ENCODE measurements around the gene ANKRD52.

The ANKRD52 gene

DNA sequence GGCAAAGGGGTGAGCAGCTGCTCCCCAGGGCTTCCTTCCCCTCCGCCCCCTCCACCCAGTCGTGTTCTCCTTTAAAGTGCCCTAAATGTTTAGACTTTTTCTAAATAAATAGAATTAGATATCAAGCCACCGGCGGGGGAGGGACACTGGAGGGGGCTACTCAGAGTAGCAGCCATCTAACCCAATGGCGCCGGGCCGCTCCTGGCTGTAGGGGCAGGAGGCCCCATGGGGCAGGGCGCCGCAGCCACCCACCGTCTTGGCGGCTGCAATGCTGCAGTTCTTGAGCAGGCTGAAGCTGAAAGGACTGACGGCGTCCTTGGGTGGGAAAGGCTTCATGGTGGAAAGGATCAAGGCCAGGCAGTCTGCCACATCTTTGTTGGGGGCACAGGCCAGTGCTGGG lies 15.2 kb downstream of the ANKRD52 start:
- TF ChIP-seq CTCF (IDR thresholded peaks at IDR 0.05; ENCODE audit: unreplicated experiment in 3 of 3): no peak
- Mint-ChIP-seq H3K27ac (no peak overlapping the region), H3K9me3 (no peaks in the 10 kb centered on the region), H3K36me3 (ENCODE audit: low read depth) (peaks cover 55% of the 10 kb centered on the region), H3K4me1 (no peaks in the 10 kb centered on the region), H3K27me3 (ENCODE audit: low read depth) (no peaks in the 10 kb centered on the region), H3K4me3 (no peak overlapping the region)

DNA sequence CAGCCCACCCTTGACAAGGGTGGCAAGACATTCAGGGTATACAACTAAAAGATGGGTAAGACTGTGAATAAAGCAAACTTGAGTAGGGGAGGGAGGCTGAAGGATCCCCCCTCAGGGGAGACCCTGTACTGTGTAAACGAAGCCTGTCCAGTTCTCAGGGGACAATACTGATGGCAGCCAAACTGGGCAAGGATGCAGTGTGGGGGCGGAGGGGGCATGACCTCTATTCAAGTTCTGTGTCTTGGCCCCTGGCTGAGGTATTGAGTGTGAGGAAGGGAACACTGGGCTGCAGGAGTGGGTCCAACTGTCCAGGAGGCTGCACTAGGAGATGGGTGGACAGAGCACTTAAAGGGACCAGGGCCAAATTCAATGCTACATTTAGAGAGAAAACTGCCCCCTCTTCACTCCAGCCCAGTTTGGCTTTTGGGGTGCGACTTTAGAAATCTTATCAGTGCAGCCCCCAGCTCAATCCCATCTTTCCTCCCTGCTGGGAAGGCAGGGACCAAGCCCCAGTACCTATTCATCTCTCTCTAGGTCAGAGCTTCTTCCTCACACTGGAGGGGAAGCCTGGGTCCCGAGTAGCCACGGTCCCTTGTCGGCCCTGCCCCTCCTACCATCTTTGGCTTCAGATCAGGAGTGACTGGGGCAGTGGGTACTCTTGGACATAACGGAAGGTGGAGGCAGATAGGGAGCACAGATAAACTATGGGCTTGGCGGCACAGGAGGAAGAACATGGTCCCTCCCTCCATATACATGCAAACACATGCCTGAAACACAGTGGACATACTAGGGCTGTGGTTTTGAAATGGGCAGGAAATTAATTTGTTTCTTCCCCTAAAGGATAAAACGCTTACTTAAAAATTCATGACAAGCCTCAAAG lies 16.5 kb downstream of the ANKRD52 start:
- no peaks in the 10 kb centered on the region for H3K4me1 Mint-ChIP-seq
- no peak overlapping the region for H3K27ac Mint-ChIP-seq

DNA sequence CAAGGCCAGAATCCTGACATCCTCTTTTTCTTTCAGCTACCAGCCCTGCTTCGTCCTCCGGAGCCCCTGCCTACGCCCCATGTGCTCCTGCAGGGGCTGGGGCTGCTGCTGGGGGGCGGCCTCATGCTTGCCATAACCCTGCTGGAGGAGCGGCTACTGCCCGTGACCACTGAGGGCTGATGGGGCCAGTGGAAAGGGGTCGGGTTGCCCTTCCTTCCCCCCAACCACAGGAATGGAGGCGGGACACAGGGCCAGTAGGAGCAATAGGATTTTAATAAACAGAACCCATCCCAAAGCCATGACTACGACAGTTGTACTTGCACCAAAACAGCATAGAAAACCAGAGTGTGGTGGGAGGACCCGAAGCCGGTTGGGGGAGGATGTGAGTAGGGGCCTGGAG lies 20.6 kb downstream of the ANKRD52 start:
- Mint-ChIP-seq H3K4me3 (no peak overlapping the region), H3K9me3 (no peaks in the 10 kb centered on the region), H3K36me3 (ENCODE audit: low read depth) (peaks cover 28% of the 10 kb centered on the region), H3K27ac (no peak overlapping the region), H3K27me3 (ENCODE audit: low read depth) (peaks cover 4% of the 10 kb centered on the region), H3K4me1 (no peaks in the 10 kb centered on the region)
- TF ChIP-seq CTCF (IDR thresholded peaks at IDR 0.05; ENCODE audit: unreplicated experiment in 3 of 3): no peak

More for the DNA sequence above, 16.5 kb downstream of the ANKRD52 start:
- no peak overlapping the region for H3K4me3 Mint-ChIP-seq
- H3K9me3 Mint-ChIP-seq: no peaks in the 10 kb centered on the region
- peaks cover 48% of the 10 kb centered on the region for H3K36me3 Mint-ChIP-seq (ENCODE audit: low read depth)
- TF ChIP-seq CTCF (IDR thresholded peaks at IDR 0.05; ENCODE audit: unreplicated experiment in 3 of 3): no peak
- H3K27me3 Mint-ChIP-seq (ENCODE audit: low read depth): no peaks in the 10 kb centered on the region

- Mint-ChIP-seq H3K4me1 (no peaks in the 10 kb centered on the region), H3K36me3 (ENCODE audit: low read depth) (peaks cover 22% of the 10 kb centered on the region), H3K27ac (no peak overlapping the region), H3K27me3 (ENCODE audit: low read depth) (peaks cover 4% of the 10 kb centered on the region), H3K9me3 (no peaks in the 10 kb centered on the region), H3K4me3 (no peak overlapping the region)
- TF ChIP-seq CTCF (IDR thresholded peaks at IDR 0.05; ENCODE audit: unreplicated experiment in 3 of 3): no peak
These were observed 21.2 kb downstream of the ANKRD52 start for GRCh38 chr12:56236985-56237384.

DNA sequence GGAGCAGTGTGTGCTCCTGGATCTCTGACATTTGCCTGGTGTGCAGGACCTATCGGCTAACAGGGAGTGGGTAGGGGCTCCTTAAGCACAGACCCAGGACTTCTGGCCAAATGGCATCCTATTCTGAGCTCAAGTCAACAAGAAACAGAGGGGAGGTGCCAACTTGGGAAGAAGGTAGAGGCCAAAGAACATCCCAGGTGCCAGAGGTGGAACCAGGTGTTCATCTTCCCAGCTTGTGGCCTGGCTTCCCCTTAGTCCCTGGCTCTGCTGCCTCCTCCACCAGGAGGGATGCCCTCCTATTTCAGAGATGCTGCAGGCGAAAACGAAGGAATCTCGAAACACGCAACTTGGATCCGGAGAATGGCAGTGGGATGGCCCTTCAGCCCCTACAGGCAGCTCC lies 22.1 kb downstream of the ANKRD52 start:
- H3K4me1 Mint-ChIP-seq: no peaks in the 10 kb centered on the region
- peaks cover 14% of the 10 kb centered on the region for H3K36me3 Mint-ChIP-seq (ENCODE audit: low read depth)
- peaks cover 4% of the 10 kb centered on the region for H3K27me3 Mint-ChIP-seq (ENCODE audit: low read depth)
- no peaks in the 10 kb centered on the region for H3K9me3 Mint-ChIP-seq
- no peak overlapping the region for H3K27ac Mint-ChIP-seq
- no peak overlapping the region for H3K4me3 Mint-ChIP-seq
- no peak for TF ChIP-seq CTCF (IDR thresholded peaks at IDR 0.05; ENCODE audit: unreplicated experiment in 3 of 3)

Data from nephron (organoid).